SH-SY5Y (cell line): ENCODE data around the gene SRRM3.

Experiments used
- GATA2 ChIP-seq: IDR thresholded peaks from 2 replicates; pipeline ENCODE4 v1.6.1; 2011; ENCODE audit warnings: mild to moderate bottlenecking, low read depth, low read length
- GATA3 ChIP-seq: IDR thresholded peaks from 2 replicates; pipeline ENCODE4 v1.6.1; 2011; ENCODE audit warnings: low read depth, mild to moderate bottlenecking, low read length, moderate library complexity

DNA sequence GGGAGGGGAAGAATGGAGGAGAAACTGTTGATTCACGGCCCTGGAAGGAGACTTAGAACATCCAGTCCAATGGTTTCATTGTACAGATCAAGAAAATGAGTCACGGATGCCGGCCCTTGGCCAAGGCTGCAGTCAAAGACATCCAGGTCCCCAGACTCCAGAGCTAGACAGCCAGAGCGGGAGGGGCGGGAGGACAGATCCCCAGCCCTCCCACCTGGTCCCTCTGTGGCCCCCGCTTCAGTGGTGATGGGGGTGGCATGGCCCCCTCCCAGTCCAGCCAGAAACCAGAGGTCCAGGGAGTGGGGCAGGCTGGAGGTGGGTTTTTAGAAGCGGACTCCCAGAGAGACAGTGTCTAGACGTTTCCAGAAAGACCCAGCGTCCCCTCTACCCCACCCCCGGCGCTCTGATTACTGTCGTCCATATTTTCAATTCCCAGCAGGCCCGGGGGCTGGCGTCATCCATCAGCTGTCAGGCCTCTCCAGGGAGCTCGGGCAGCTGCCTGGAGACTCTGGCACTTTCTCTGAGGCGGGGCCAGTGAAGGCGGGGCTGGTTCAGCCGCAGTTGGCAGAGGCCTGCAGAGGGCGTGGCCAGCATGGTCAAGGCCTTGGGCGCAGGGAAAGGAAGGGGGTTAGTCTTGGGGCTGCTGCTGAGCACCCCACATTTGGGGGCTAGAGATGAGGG is 92.8 kb downstream of the SRRM3 start:
- TF ChIP-seq GATA2 (no peak), GATA3 (no peak)
